GM18498 (cell line): Measurements from ENCODE around the gene YJEFN3.

Experiments
- ATAC-seq: cut with Tn5 transposase; IDR thresholded peaks from one replicate; pipeline ENCODE4 v1.9.1; 2021; ENCODE audit warnings: mild to moderate bottlenecking, moderate library complexity; ENCODE audit not compliant: unreplicated experiment

Gene YJEFN3

GRCh38 chr19:19528721-19529490, at the start of gene YJEFN3:
Gene YJEFN3 (plus strand): TSS chr19:19528911. CDS start chr19:19528933, 22 bp downstream.
- ATAC-seq, result no peak

DNA sequence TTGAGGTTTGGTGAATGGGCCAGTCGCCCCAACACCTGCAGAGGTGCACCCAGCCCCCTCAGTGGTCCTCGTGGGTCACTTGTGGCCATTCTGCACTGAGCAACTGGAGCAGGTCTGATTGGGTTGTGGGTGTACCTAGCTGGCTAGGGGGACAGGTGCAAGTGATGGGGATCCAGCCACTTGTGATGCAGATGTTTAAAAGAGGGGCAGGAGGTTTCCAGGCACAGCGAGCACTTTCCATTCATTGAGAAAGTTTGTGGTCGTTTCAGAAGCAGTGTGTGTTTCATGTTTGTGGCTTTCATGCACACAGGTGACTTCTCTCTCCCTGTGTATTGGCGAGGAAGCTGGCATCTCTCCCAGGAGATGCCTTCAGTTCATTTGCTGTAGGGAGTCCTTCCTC, 48.0 kb upstream of the YJEFN3 start:
- no peak for ATAC-seq

GRCh38 chr19:19482809-19483596, 45.7 kb upstream of the YJEFN3 start:
- no peak for ATAC-seq

- ATAC-seq, result no peak
Observed at GRCh38 chr19:19485161-19485997, 43.3 kb upstream of the YJEFN3 start.

GRCh38 chr19:19485998-19486290, 42.8 kb upstream of the YJEFN3 start:
- ATAC-seq, result no peak

DNA sequence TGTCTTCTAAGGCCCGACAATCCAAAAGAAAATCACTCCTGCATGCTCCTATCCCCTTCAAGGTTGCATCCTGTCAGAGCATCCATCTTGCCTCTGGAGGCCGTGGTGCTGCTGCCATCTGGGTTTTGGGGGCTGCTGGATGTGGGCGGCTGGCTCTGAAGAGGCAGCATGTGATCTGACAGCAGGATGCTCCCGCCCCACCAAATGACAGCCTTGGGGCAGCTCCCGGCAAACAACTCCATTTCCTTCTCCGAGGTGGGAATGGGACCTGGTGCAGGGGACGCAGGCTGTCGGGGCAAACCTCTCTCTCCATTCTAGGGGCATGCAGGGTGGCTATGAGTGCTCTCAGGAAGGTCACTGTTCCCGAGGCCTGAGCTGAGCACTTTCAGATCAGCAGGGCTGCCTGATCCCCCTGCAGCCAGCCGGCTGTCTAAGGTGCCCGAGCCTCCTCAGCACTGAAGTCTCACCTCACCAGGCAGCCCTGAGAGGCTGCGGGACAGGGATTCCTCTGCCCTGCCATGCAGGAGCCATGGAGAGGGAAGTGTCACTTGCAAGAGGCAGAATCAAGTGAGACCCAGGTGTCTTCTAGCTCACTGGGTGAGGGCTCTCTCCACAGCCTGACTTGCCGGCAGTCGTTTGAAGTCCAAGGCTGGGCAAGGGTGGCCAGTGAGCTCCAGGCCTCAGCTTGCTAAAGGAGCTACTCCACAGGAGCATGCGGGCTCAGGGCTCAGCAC, 42.2 kb upstream of the YJEFN3 start:
- no peak for ATAC-seq

DNA sequence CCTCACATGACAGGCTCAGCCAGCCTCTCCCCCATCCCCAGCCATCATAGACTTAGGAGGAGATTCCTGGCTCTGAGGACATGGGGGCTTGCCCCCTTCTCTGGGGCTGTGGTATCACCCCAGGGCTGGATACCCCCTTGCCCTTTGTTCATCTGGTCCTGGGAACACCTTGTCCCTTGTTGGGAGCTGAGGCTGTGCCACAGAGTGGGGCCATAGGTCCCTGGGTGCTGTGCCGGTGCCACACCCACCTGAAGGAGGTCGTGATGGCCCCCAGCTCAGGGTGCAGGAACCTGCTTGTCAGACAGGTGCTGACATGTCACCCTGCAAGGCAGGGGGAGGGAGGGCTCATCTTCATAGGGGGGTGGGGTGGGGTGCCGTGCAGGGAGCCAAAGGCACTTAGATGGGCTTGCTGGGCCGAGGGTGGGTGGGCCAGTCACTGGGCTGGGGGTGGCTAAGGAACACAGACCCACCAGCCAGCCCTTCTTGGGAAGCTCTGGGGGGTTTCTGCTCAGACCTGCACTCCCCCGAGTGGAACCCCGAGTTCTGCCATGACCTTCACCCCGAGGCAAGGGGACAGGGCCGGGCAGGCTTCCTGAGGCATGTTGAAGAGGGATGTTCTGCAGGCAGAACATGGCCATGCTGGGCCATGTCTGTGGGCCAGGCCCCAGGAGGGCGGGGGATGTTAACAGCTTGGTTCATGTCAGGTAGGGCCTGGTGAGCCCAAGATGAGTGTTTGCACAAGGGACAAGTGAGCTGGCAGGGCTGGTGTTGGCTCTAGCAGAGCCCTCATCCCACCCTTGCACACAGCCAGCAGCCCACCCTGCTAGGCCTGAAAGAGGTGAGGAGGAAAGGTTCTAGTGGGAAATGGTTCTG, 41.4 kb upstream of the YJEFN3 start:
- no peak for ATAC-seq

GRCh38 chr19:19487950-19488874, 40.5 kb upstream of the YJEFN3 start:
- ATAC-seq, result no peak

GRCh38 chr19:19488875-19489690, 39.6 kb upstream of the YJEFN3 start:
- ATAC-seq, result peak; percentile 67

- no peak for ATAC-seq
Observed at GRCh38 chr19:19489804-19490204, 38.9 kb upstream of the YJEFN3 start.

DNA sequence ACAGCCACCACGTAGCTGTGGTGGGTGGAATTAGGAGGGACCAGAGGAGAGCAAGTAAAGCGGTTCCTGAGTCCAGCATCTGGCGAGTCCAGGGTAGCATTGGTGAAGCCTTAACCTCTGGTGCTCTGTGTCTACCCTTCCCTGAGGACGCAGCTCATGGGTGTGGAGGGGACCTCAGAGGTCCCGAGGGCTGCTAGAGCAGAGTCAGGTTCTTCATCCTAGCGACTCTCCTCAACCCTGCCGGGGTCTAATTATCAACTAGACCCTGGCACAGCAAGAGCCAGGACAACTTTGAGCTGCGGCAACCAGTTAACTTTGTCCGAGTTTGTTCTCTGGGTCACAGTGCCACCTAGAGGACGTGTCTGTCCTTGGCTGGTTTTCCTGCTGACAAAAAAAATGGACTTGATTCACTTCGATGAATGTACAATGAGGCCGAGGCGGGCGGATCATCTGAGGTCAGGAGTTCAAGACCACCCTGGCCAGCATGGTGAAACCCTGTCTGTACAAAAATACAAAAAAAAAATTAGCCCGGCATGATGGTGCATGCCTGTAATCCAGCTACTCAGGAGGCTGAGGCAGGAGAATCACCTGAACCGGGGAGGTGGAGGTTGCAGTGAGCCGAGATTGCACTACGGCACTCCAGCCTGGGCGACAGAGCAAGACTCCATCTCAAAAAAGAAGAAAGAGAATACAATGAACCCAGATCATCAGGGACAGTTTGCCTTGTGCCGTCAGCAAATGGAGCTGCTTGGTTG, 38.3 kb upstream of the YJEFN3 start:
- ATAC-seq, result no peak

DNA sequence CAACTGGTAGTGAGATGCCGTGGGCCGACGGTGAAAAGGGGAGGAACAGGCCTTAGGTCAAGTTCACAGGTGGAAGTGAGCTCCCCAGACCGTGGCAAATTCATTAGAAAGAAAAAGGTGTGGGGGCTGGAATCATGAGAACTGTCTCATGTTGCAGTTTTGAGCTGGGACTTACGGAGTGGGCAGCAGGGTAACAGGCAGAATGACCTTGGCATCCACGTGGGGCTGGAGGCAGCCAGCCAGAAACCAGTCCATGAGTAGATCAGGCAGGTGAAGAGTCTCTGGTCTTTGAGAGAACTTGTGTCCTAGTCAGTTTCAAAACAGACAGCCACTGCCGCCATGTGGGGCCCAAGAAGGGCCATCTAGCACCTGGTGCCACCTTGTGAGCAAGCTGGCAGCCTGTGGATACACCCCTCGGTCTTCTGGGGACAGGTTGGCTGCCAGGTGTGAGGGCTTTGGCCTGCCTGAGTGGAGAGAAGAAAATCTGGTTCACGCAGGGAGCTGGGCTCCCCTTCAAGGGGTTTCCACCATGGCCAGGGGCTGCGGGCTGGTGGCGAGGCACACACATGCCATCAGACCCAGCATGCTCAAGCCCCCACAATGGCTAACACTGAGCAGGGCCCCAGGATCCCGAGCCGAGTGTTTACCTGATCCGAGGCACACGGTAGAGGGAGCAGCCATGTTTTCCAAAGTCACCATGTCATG, 37.2 kb upstream of the YJEFN3 start:
- no peak for ATAC-seq

DNA sequence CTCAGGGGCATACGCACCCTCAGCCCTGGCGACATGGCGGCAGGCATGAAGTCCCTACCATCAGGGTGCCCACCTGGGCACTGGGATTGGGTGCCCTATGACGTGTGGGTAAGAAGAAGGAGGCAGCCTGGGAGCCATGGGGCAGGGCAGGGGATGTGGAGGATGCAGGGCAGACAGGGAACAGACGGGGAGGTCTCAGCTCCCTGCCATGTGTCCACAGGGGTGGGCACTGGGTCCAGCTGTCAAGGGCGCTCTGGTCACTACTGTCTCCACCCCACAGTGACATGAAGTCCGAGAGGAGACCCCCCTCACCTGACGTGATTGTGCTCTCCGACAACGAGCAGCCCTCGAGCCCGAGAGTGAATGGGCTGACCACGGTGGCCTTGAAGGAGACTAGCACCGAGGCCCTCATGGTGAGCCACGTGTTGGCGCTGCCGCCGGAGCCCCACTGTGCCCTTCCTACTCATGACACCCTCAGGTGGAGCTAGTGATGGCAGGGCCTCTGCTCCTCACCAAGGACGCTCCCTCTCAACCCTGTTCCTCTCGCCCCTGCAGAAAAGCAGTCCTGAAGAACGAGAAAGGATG, 36.6 kb upstream of the YJEFN3 start:
- no peak for ATAC-seq

- ATAC-seq, result no peak
Observed at GRCh38 chr19:19493841-19494546, 34.7 kb upstream of the YJEFN3 start.
